OCI-LY3 (cell line): Measurements from ENCODE around the gene ZNF665.

Experiments
- H2AFZ ChIP-seq: fragments of 200-600, 300-600 bp; shearing (Covaris generic); 2 replicates; pipeline ENCODE4 v1.6.0; 2014; ENCODE audit warnings: antibody characterized with exemption, low read depth, low read length
- H3K27ac ChIP-seq: fragments of 200-600, 300-600 bp; sonication (generic); 2 replicates; pipeline ENCODE4 v1.5.1; 2014; ENCODE audit warnings: mild to moderate bottlenecking, low read length, moderate library complexity, mixed read lengths
- H3K27me3 ChIP-seq: fragments of 200-600, 300-600 bp; sonication (generic); 2 replicates; pipeline ENCODE4 v1.6.1; 2014; ENCODE audit warnings: low read depth, low read length, mixed read lengths
- H3K36me3 ChIP-seq: fragments of 200-600, 300-600 bp; sonication (generic); replicated peaks from 2 replicates; pipeline ENCODE3; 2014; ENCODE audit warnings: low read depth, low read length, mixed read lengths
- H3K4me1 ChIP-seq: fragments of 300-600, 200-600 bp; sonication (generic); 2 replicates; pipeline ENCODE4 v1.6.1; 2014; ENCODE audit warnings: low read length, mixed read lengths
- H3K4me2 ChIP-seq: fragments of 200-600, 300-600 bp; sonication (generic); 2 replicates; pipeline ENCODE4 v1.6.1; 2014; ENCODE audit warnings: low read length, mixed read lengths
- H3K4me3 ChIP-seq: fragments of 300-600, 200-600 bp; sonication (generic); 2 replicates; pipeline ENCODE4 v1.5.1; 2014; ENCODE audit warnings: antibody characterized with exemption, mild to moderate bottlenecking, low read length, moderate library complexity
- H3K79me2 ChIP-seq: fragments of 300-600, 200-600 bp; shearing (Covaris generic); 2 replicates; pipeline ENCODE4 v1.6.1; 2014; ENCODE audit warnings: mild to moderate bottlenecking, low read length, mixed read lengths
- H3K9ac ChIP-seq: fragments of 300-600, 200-600 bp; shearing (Covaris generic); 2 replicates; pipeline ENCODE4 v1.6.0; 2014; ENCODE audit warnings: mild to moderate bottlenecking, low read length, moderate library complexity
- H3K9me3 ChIP-seq: fragments of 200-600, 300-600 bp; shearing (Covaris generic); 2 replicates; pipeline ENCODE4 v1.6.1; 2014; ENCODE audit warnings: low read length, mixed read lengths; ENCODE audit not compliant: insufficient read depth
- H4K20me1 ChIP-seq: fragments of 200-600, 300-600 bp; sonication (generic); 2 replicates; pipeline ENCODE4 v1.6.1; 2016; ENCODE audit warnings: low read length, mixed read lengths; ENCODE audit not compliant: insufficient read depth
- EZH2phosphoT487 ChIP-seq: fragments of 200-600 bp; shearing (Covaris generic); IDR thresholded peaks from 2 replicates; pipeline ENCODE4 v1.6.1; 2018; ENCODE audit warnings: antibody characterized with exemption, mixed run types, low read depth
- TF ChIP-seq, protein P1 (sequence below): fragments of 200-600, 300-600 bp; sonication (generic); IDR thresholded peaks from 2 replicates; pipeline ENCODE4 v1.5.1; 2014; ENCODE audit warnings: antibody characterized with exemption, low read length, low read depth

Gene ZNF665

DNA sequence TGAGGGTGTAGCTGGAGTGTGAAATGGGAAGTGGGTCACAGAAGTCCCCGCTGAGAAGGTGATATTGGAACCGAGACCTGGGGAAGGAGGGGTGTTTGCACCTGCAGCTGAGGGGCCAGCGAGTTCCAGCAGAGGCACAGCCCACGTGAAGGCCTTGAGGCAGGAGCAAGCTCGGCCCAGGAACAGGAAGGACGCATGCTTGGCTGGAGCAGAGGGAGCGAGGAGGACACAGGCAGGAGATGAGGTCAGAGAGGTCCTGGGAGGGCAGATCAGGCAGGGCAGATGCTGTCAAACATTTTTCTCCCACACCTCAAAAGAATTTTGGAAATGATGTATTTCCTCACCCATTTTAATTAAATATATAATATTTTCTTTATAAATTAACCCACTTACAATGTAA is 69.8 kb downstream of the ZNF665 start:
- H2AFZ ChIP-seq = no peak overlapping the region
- H3K4me1 ChIP-seq = no peaks in the 10 kb centered on the region
- no peak overlapping the region for H3K9ac ChIP-seq
- no peaks in the 10 kb centered on the region for H3K79me2 ChIP-seq
- H3K27ac ChIP-seq = no peak overlapping the region
- H3K4me2 ChIP-seq = no peak overlapping the region
- H3K36me3 ChIP-seq = no peaks in the 10 kb centered on the region
- no peaks in the 10 kb centered on the region for H3K27me3 ChIP-seq
- no peaks in the 10 kb centered on the region for H4K20me1 ChIP-seq
- TF ChIP-seq EZH2phosphoT487 = no peak
- TF ChIP-seq, protein P1, sequence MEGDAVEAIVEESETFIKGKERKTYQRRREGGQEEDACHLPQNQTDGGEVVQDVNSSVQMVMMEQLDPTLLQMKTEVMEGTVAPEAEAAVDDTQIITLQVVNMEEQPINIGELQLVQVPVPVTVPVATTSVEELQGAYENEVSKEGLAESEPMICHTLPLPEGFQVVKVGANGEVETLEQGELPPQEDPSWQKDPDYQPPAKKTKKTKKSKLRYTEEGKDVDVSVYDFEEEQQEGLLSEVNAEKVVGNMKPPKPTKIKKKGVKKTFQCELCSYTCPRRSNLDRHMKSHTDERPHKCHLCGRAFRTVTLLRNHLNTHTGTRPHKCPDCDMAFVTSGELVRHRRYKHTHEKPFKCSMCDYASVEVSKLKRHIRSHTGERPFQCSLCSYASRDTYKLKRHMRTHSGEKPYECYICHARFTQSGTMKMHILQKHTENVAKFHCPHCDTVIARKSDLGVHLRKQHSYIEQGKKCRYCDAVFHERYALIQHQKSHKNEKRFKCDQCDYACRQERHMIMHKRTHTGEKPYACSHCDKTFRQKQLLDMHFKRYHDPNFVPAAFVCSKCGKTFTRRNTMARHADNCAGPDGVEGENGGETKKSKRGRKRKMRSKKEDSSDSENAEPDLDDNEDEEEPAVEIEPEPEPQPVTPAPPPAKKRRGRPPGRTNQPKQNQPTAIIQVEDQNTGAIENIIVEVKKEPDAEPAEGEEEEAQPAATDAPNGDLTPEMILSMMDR = no peak
- H3K9me3 ChIP-seq = 0 out of 2 replicates have a peak, but pooled peaks cover 2% of the 10 kb centered on the region
- H3K4me3 ChIP-seq = no peak overlapping the region
